Erythroblast (primary cell): Measurements from ENCODE around the gene BICC1.

ENCODE experiments used
- GATA1 ChIP-seq: IDR thresholded peaks from 2 replicates; pipeline ENCODE4 v1.6.1; 2011; ENCODE audit warnings: low read depth, mild to moderate bottlenecking, control low read depth, low read length, moderate library complexity
- POLR2A ChIP-seq: IDR thresholded peaks from 2 replicates; pipeline ENCODE4 v1.6.1; 2011; ENCODE audit warnings: mild to moderate bottlenecking, low read length

- TF ChIP-seq POLR2A (no peak), GATA1 (no peak)
These were observed 202.4 kb downstream of the BICC1 start for GRCh38 chr10:58715061-58715460.
